GM12892 (cell line): ENCODE results near the gene C5orf52.

Source experiments
- POLR2A ChIP-seq: IDR thresholded peaks from 2 replicates; pipeline ENCODE4 v1.6.1; 2011; ENCODE audit warnings: low read depth, low read length, control low read depth
- POLR2AphosphoS5 ChIP-seq: IDR thresholded peaks from 2 replicates; pipeline ENCODE4 v1.6.1; 2011; ENCODE audit warnings: low read depth, low read length, control low read depth

- TF ChIP-seq POLR2AphosphoS5 (no peak), POLR2A (no peak)
Measured at GRCh38 chr5:157630341-157630740, 41.0 kb upstream of the C5orf52 start.
